Tibial nerve (tissue), 4 donors: Measurements from ENCODE around the gene PHF11. TPM values are rescaled to one million over a fixed set of nuclear protein-coding genes. Genes with fewer than 3 reads are reported as not detected.

Experiments used
- total RNA-seq, 4 donors: library from RNA; depleted of rRNA; stranded (reverse); fragments of >200 nt; gene quantifications; one replicate each; pipeline ENCODE4 v1.1.0, GENCODE V29; 2016

PHF11 gene
- total RNA-seq, 4 donors from 2014 or later: 25.3 to 51.4 (median 37.6) TPM

Other genes starting within 250 kb of the PHF11 start
- 10 to 100 TPM in 3 of 4 donors, 1 to 10 TPM in 1; 9.0 to 19.5 (median 14.1) TPM for gene CDADC1, start 248.0 kb upstream of the PHF11 start, total RNA-seq
- gene CAB39L, start 51.9 kb upstream of the PHF11 start, total RNA-seq: 100 to 1,000 TPM in 3 of 4 donors, 10 to 100 TPM in 1; 89.4 to 152 (median 107) TPM
- gene SETDB2, start 51.7 kb upstream of the PHF11 start, total RNA-seq: 10 to 100 TPM in 3 of 4 donors, 1 to 10 TPM in 1; 9.2 to 16.5 (median 13.0) TPM
- 10 to 100 TPM in 2 of 4 donors, 1 to 10 TPM in 2; 8.8 to 10.7 (median 10.2) TPM for gene RCBTB1, start 89.6 kb downstream of the PHF11 start, total RNA-seq
- under 1 TPM; 0.20 to 0.87 (median 0.25) TPM for gene ARL11, start 132.6 kb downstream of the PHF11 start, total RNA-seq
- 10 to 100 TPM; 66.6 to 89.4 (median 83.2) TPM for gene EBPL, start 195.5 kb downstream of the PHF11 start, total RNA-seq